Measurements from ENCODE around the gene SEMA3E. TPM values are rescaled to one million over a fixed set of nuclear protein-coding genes. Genes with fewer than 3 reads are reported as not detected.

SEMA3E gene
- total RNA-seq, 1 experiment from 2014 or later: not detected

- peaks cover 11% of the 10 kb centered on the region for H3K9me3 ChIP-seq (ENCODE audit: low read length)
- H3K27me3 ChIP-seq (ENCODE audit: low read length): no peaks in the 10 kb centered on the region
- H4K20me1 ChIP-seq (ENCODE audit: insufficient read depth, low read depth, low read length): no peaks in the 10 kb centered on the region
- no peaks in the 10 kb centered on the region for H3K4me1 ChIP-seq (ENCODE audit: low read length)
- no peaks in the 10 kb centered on the region for H3K79me2 ChIP-seq (ENCODE audit: low read length)
- H3K9ac ChIP-seq (ENCODE audit: low read length): no peak overlapping the region
- H3K4me2 ChIP-seq (ENCODE audit: low read depth, low read length, poor library complexity, severe bottlenecking): no peak overlapping the region
- no peaks in the 10 kb centered on the region for H3K36me3 ChIP-seq (ENCODE audit: insufficient read depth, low read length)
- no peak overlapping the region for H3K27ac ChIP-seq (ENCODE audit: low read length)
- no peak for DNase-seq
- H3K9me2 ChIP-seq (replicated peaks; ENCODE audit: insufficient read depth, low read length): no peaks in the 10 kb centered on the region
- H3K4me3 ChIP-seq (ENCODE audit: low read length): no peak overlapping the region
- no peak overlapping the region for H2AFZ ChIP-seq (ENCODE audit: low read length)
Measured at GRCh38 chr7:83486957-83487356, 162.0 kb downstream of the SEMA3E start.

GRCh38 chr7:83486536-83486935 is 162.4 kb downstream of the SEMA3E start:
- Histone ChIP-seq H3K9me3 (ENCODE audit: low read length) (peaks cover 11% of the 10 kb centered on the region), H3K9me2 (replicated peaks; ENCODE audit: insufficient read depth, low read length) (no peaks in the 10 kb centered on the region), H3K9ac (ENCODE audit: low read length) (no peak overlapping the region), H3K36me3 (ENCODE audit: insufficient read depth, low read length) (no peaks in the 10 kb centered on the region), H4K20me1 (ENCODE audit: insufficient read depth, low read depth, low read length) (no peaks in the 10 kb centered on the region), H3K27me3 (ENCODE audit: low read length) (no peaks in the 10 kb centered on the region), H3K79me2 (ENCODE audit: low read length) (no peaks in the 10 kb centered on the region), H2AFZ (ENCODE audit: low read length) (no peak overlapping the region), H3K4me1 (ENCODE audit: low read length) (no peaks in the 10 kb centered on the region), H3K27ac (ENCODE audit: low read length) (no peak overlapping the region), H3K4me3 (ENCODE audit: low read length) (no peak overlapping the region), H3K4me2 (ENCODE audit: low read depth, low read length, poor library complexity, severe bottlenecking) (no peak overlapping the region)
- DNase-seq: no peak

- H3K79me2 ChIP-seq (ENCODE audit: low read length): no peaks in the 10 kb centered on the region
- no peaks in the 10 kb centered on the region for H4K20me1 ChIP-seq (ENCODE audit: insufficient read depth, low read depth, low read length)
- H3K36me3 ChIP-seq (ENCODE audit: insufficient read depth, low read length): no peaks in the 10 kb centered on the region
- peaks cover 8% of the 10 kb centered on the region for H3K9me3 ChIP-seq (ENCODE audit: low read length)
- H2AFZ ChIP-seq (ENCODE audit: low read length): no peak overlapping the region
- no peak overlapping the region for H3K27ac ChIP-seq (ENCODE audit: low read length)
- H3K27me3 ChIP-seq (ENCODE audit: low read length): no peaks in the 10 kb centered on the region
- H3K4me3 ChIP-seq (ENCODE audit: low read length): no peak overlapping the region
- no peaks in the 10 kb centered on the region for H3K4me1 ChIP-seq (ENCODE audit: low read length)
- H3K9me2 ChIP-seq (replicated peaks; ENCODE audit: insufficient read depth, low read length): no peaks in the 10 kb centered on the region
- H3K9ac ChIP-seq (ENCODE audit: low read length): no peak overlapping the region
- DNase-seq: no peak
- no peak overlapping the region for H3K4me2 ChIP-seq (ENCODE audit: low read depth, low read length, poor library complexity, severe bottlenecking)
Measured at GRCh38 chr7:83484826-83485225, 164.1 kb downstream of the SEMA3E start.

DNA sequence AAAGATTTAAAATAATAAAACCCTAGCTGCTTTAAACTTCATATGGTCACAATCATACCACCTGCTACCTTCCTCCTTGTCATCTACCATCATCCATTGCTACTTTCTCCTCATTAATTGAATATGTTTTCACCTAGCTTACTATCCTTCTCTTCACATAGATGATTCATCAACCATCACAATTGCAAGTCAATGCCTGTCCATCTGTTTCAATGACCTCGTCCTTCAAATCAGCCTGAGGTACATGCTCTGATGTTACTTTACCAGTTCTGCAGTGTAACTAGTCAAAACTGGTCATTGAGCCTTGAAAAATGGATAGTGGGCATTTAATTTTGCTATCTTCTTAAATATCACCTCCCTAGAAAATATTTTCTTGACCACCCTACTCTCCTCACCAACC is 164.7 kb downstream of the SEMA3E start:
- Histone ChIP-seq H3K9me3 (ENCODE audit: low read length) (peaks cover 12% of the 10 kb centered on the region), H3K36me3 (ENCODE audit: insufficient read depth, low read length) (no peaks in the 10 kb centered on the region), H3K4me1 (ENCODE audit: low read length) (no peaks in the 10 kb centered on the region), H3K4me3 (ENCODE audit: low read length) (no peak overlapping the region), H2AFZ (ENCODE audit: low read length) (no peak overlapping the region), H3K9me2 (replicated peaks; ENCODE audit: insufficient read depth, low read length) (no peaks in the 10 kb centered on the region), H3K9ac (ENCODE audit: low read length) (no peak overlapping the region), H3K79me2 (ENCODE audit: low read length) (no peaks in the 10 kb centered on the region), H3K4me2 (ENCODE audit: low read depth, low read length, poor library complexity, severe bottlenecking) (no peak overlapping the region), H4K20me1 (ENCODE audit: insufficient read depth, low read depth, low read length) (no peaks in the 10 kb centered on the region), H3K27me3 (ENCODE audit: low read length) (no peaks in the 10 kb centered on the region), H3K27ac (ENCODE audit: low read length) (no peak overlapping the region)
- DNase-seq: no peak

DNA sequence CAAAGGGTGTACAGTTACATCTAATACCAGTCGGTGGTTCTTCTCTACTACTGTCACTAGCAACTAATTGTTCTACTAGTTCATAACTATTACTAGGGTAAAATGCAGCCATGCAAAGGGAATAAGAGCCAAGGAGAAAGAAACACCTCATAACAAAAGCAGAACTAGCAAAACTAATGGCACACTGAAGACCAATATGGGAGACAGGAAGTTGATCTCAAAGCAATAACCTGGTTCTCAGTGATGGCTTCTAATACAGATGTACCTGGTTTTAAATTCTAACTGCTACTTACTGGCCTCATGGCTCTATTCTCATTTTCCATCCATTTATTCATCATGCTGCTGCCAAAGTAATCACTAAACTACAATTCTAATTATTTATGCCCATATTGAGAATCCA is 170.3 kb downstream of the SEMA3E start:
- H3K36me3 ChIP-seq (ENCODE audit: insufficient read depth, low read length): no peaks in the 10 kb centered on the region
- peaks cover 10% of the 10 kb centered on the region for H3K9me3 ChIP-seq (ENCODE audit: low read length)
- H3K27ac ChIP-seq (ENCODE audit: low read length): no peak overlapping the region
- H3K79me2 ChIP-seq (ENCODE audit: low read length): no peaks in the 10 kb centered on the region
- no peaks in the 10 kb centered on the region for H4K20me1 ChIP-seq (ENCODE audit: insufficient read depth, low read depth, low read length)
- H3K9me2 ChIP-seq (replicated peaks; ENCODE audit: insufficient read depth, low read length): no peaks in the 10 kb centered on the region
- no peaks in the 10 kb centered on the region for H3K27me3 ChIP-seq (ENCODE audit: low read length)
- no peak overlapping the region for H2AFZ ChIP-seq (ENCODE audit: low read length)
- H3K4me2 ChIP-seq (ENCODE audit: low read depth, low read length, poor library complexity, severe bottlenecking): no peak overlapping the region
- H3K4me3 ChIP-seq (ENCODE audit: low read length): no peak overlapping the region
- no peak for DNase-seq
- H3K9ac ChIP-seq (ENCODE audit: low read length): no peak overlapping the region
- H3K4me1 ChIP-seq (ENCODE audit: low read length): no peaks in the 10 kb centered on the region

GRCh38 chr7:83476511-83477050 is 172.4 kb downstream of the SEMA3E start:
- H3K9me3 ChIP-seq (ENCODE audit: low read length): peaks cover 10% of the 10 kb centered on the region
- no peak overlapping the region for H3K27ac ChIP-seq (ENCODE audit: low read length)
- H3K4me2 ChIP-seq (ENCODE audit: low read depth, low read length, poor library complexity, severe bottlenecking): no peak overlapping the region
- no peaks in the 10 kb centered on the region for H3K4me1 ChIP-seq (ENCODE audit: low read length)
- H3K9me2 ChIP-seq (replicated peaks; ENCODE audit: insufficient read depth, low read length): no peaks in the 10 kb centered on the region
- H3K9ac ChIP-seq (ENCODE audit: low read length): no peak overlapping the region
- no peaks in the 10 kb centered on the region for H3K36me3 ChIP-seq (ENCODE audit: insufficient read depth, low read length)
- no peaks in the 10 kb centered on the region for H4K20me1 ChIP-seq (ENCODE audit: insufficient read depth, low read depth, low read length)
- no peaks in the 10 kb centered on the region for H3K79me2 ChIP-seq (ENCODE audit: low read length)
- no peaks in the 10 kb centered on the region for H3K27me3 ChIP-seq (ENCODE audit: low read length)
- H3K4me3 ChIP-seq (ENCODE audit: low read length): no peak overlapping the region
- DNase-seq: no peak
- H2AFZ ChIP-seq (ENCODE audit: low read length): no peak overlapping the region

- H4K20me1 ChIP-seq (ENCODE audit: insufficient read depth, low read depth, low read length): no peaks in the 10 kb centered on the region
- no peaks in the 10 kb centered on the region for H3K27me3 ChIP-seq (ENCODE audit: low read length)
- H3K4me3 ChIP-seq (ENCODE audit: low read length): no peak overlapping the region
- H3K4me1 ChIP-seq (ENCODE audit: low read length): no peaks in the 10 kb centered on the region
- H3K4me2 ChIP-seq (ENCODE audit: low read depth, low read length, poor library complexity, severe bottlenecking): no peak overlapping the region
- H3K27ac ChIP-seq (ENCODE audit: low read length): no peak overlapping the region
- no peak for DNase-seq
- H3K9me3 ChIP-seq (ENCODE audit: low read length): peaks cover 10% of the 10 kb centered on the region
- no peak overlapping the region for H2AFZ ChIP-seq (ENCODE audit: low read length)
- H3K36me3 ChIP-seq (ENCODE audit: insufficient read depth, low read length): no peaks in the 10 kb centered on the region
- no peaks in the 10 kb centered on the region for H3K9me2 ChIP-seq (replicated peaks; ENCODE audit: insufficient read depth, low read length)
- no peaks in the 10 kb centered on the region for H3K79me2 ChIP-seq (ENCODE audit: low read length)
- H3K9ac ChIP-seq (ENCODE audit: low read length): no peak overlapping the region
Measured at GRCh38 chr7:83475420-83475819, 173.5 kb downstream of the SEMA3E start.

GRCh38 chr7:83472376-83472775 is 176.6 kb downstream of the SEMA3E start:
- Histone ChIP-seq H3K4me3 (ENCODE audit: low read length) (no peak overlapping the region), H3K36me3 (ENCODE audit: insufficient read depth, low read length) (no peaks in the 10 kb centered on the region), H3K4me1 (ENCODE audit: low read length) (no peaks in the 10 kb centered on the region), H3K27me3 (ENCODE audit: low read length) (no peaks in the 10 kb centered on the region), H3K4me2 (ENCODE audit: low read depth, low read length, poor library complexity, severe bottlenecking) (no peak overlapping the region), H3K9me2 (replicated peaks; ENCODE audit: insufficient read depth, low read length) (no peaks in the 10 kb centered on the region), H3K9ac (ENCODE audit: low read length) (no peak overlapping the region), H4K20me1 (ENCODE audit: insufficient read depth, low read depth, low read length) (no peaks in the 10 kb centered on the region), H3K9me3 (ENCODE audit: low read length) (peaks cover 9% of the 10 kb centered on the region; the same call in 1 of the 2 replicates), H2AFZ (ENCODE audit: low read length) (no peak overlapping the region), H3K79me2 (ENCODE audit: low read length) (no peaks in the 10 kb centered on the region), H3K27ac (ENCODE audit: low read length) (no peak overlapping the region)
- DNase-seq: no peak

DNA sequence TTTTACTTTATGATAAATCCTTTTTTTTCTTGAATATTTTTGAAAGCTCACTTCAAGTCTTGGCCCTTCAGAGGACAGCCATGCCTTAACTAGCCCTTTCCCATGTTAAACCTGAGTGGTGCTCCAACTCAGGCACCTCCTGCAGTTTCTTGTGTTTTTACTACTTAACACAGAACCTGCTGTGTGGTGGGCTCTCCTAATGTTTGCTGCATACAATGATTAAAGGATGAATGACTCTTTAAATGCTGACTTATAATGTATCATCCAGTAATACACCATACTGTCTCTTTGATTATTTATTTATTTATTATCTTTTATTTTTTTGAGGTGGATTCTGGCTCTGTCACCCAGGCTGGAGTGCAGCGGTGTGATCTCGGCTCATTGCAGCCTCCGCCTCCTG is 179.4 kb downstream of the SEMA3E start:
- Histone ChIP-seq H3K27me3 (ENCODE audit: low read length) (no peaks in the 10 kb centered on the region), H3K4me2 (ENCODE audit: low read depth, low read length, poor library complexity, severe bottlenecking) (no peak overlapping the region), H3K4me3 (ENCODE audit: low read length) (no peak overlapping the region), H4K20me1 (ENCODE audit: insufficient read depth, low read depth, low read length) (no peaks in the 10 kb centered on the region), H3K9me2 (replicated peaks; ENCODE audit: insufficient read depth, low read length) (no peaks in the 10 kb centered on the region), H3K4me1 (ENCODE audit: low read length) (no peaks in the 10 kb centered on the region), H3K36me3 (ENCODE audit: insufficient read depth, low read length) (no peaks in the 10 kb centered on the region), H3K9me3 (ENCODE audit: low read length) (peaks cover 8% of the 10 kb centered on the region; the same call in 1 of the 2 replicates), H2AFZ (ENCODE audit: low read length) (no peak overlapping the region), H3K27ac (ENCODE audit: low read length) (no peak overlapping the region), H3K79me2 (ENCODE audit: low read length) (no peaks in the 10 kb centered on the region), H3K9ac (ENCODE audit: low read length) (no peak overlapping the region)
- no peak for DNase-seq

Measured in Karpas-422 (cell line).